ENCODE measurements around the gene NCKAP5. TPM values are rescaled to one million over a fixed set of nuclear protein-coding genes. Genes with fewer than 3 reads are reported as not detected.
"Not testable (repeated sequence)": the region's sequence is repeated elsewhere in the genome, so short reads cannot be mapped to it uniquely, and the experiment has no call there.

Gene NCKAP5
- total RNA-seq, 1 experiment from 2014 or later = 3.2 TPM

GRCh38 chr2:133522204-133522603 is 46.1 kb downstream of the NCKAP5 start:
- ATAC-seq = no peak
- ChIA-PET POLR2A (ENCODE audit: unreplicated experiment) (no interaction called here), CTCF (no interaction called here)
- no TSS peak for BruUV-seq (replicated peaks)
- Histone ChIP-seq H3K9me3 (ENCODE audit: low read length) (no peaks in the 10 kb centered on the region), H3K9me2 (replicated peaks; ENCODE audit: low read length) (no peaks in the 10 kb centered on the region), H3K79me2 (ENCODE audit: low read length) (no peaks in the 10 kb centered on the region), H3K27ac (ENCODE audit: low read length) (no peak overlapping the region), H3F3A (ENCODE audit: low read length, unreplicated experiment) (no peaks in the 10 kb centered on the region), H3K4me3 (ENCODE audit: low read length) (no peak overlapping the region), H3K27me3 (ENCODE audit: low read length) (no peaks in the 10 kb centered on the region), H3K36me3 (ENCODE audit: low read depth, low read length) (no peaks in the 10 kb centered on the region), H3K4me2 (ENCODE audit: low read length) (no peak overlapping the region), H3K4me1 (ENCODE audit: insufficient read depth, low read length) (peaks cover 25% of the 10 kb centered on the region), H2AFZ (ENCODE audit: low read length) (no peak overlapping the region), H4K20me1 (ENCODE audit: low read length) (no peaks in the 10 kb centered on the region), H3K9ac (ENCODE audit: low read length) (no peak overlapping the region)
- DNase-seq = no peak
- TF ChIP-seq EZH2phosphoT487 (IDR thresholded peaks at IDR 0.05; ENCODE audit: borderline replicate concordance, low read length) = no peak
- no peak for TF ChIP-seq EZH2 (IDR thresholded peaks at IDR 0.05; ENCODE audit: low read length, unreplicated experiment)
- TF ChIP-seq, protein P1, sequence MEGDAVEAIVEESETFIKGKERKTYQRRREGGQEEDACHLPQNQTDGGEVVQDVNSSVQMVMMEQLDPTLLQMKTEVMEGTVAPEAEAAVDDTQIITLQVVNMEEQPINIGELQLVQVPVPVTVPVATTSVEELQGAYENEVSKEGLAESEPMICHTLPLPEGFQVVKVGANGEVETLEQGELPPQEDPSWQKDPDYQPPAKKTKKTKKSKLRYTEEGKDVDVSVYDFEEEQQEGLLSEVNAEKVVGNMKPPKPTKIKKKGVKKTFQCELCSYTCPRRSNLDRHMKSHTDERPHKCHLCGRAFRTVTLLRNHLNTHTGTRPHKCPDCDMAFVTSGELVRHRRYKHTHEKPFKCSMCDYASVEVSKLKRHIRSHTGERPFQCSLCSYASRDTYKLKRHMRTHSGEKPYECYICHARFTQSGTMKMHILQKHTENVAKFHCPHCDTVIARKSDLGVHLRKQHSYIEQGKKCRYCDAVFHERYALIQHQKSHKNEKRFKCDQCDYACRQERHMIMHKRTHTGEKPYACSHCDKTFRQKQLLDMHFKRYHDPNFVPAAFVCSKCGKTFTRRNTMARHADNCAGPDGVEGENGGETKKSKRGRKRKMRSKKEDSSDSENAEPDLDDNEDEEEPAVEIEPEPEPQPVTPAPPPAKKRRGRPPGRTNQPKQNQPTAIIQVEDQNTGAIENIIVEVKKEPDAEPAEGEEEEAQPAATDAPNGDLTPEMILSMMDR (conservative IDR thresholded peaks at IDR 0.05; ENCODE audit: low read depth, low read length) = no peak
- intact Hi-C loops (cut with micrococcal nuclease) = no loop called here

DNA sequence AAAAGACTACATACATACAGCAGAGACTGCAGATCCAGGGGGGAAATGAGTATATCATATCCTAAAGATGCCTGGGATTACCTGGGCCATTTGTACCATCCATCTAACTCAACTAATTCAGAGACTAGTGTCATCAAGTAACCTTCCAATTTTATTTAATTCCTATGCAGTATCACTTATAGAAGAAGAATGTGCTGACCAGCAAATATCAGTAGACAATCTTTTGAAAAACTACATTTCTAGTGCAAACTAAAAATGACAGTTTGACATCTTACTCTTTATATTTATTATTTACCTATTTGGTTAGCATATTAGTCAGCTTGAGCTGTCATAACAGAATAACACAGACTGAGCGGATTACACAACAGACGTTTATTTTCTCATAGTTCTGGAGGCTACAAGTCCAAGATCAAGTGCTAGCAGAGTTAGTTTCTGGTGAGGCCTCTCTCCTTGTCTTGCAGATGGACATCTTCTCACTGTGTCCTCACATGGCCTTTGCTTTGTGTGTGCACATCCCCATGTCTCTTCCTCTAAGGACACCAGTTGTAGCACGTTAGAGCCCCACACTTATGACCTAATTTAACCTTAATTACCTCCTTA is 47.0 kb downstream of the NCKAP5 start:
- Histone ChIP-seq H3K9me2 (replicated peaks; ENCODE audit: low read length) (no peaks in the 10 kb centered on the region), H3K4me1 (ENCODE audit: insufficient read depth, low read length) (peaks cover 25% of the 10 kb centered on the region), H3K27me3 (ENCODE audit: low read length) (no peaks in the 10 kb centered on the region), H3K79me2 (ENCODE audit: low read length) (no peaks in the 10 kb centered on the region), H3K4me3 (ENCODE audit: low read length) (no peak overlapping the region), H3K9me3 (ENCODE audit: low read length) (no peaks in the 10 kb centered on the region), H3K9ac (ENCODE audit: low read length) (no peak overlapping the region), H2AFZ (ENCODE audit: low read length) (no peak overlapping the region), H3K36me3 (ENCODE audit: low read depth, low read length) (no peaks in the 10 kb centered on the region), H4K20me1 (ENCODE audit: low read length) (no peaks in the 10 kb centered on the region), H3F3A (ENCODE audit: low read length, unreplicated experiment) (no peaks in the 10 kb centered on the region), H3K27ac (ENCODE audit: low read length) (peak overlapping the region; percentile 17; the same call in 1 of the 2 replicates), H3K4me2 (ENCODE audit: low read length) (peak overlapping the region; percentile 9; the same call in 1 of the 2 replicates)
- intact Hi-C loops (cut with micrococcal nuclease) = no loop called here
- TF ChIP-seq EZH2 (IDR thresholded peaks at IDR 0.05; ENCODE audit: low read length, unreplicated experiment) (no peak), EZH2phosphoT487 (IDR thresholded peaks at IDR 0.05; ENCODE audit: borderline replicate concordance, low read length) (no peak)
- TF ChIP-seq, protein P1 (conservative IDR thresholded peaks at IDR 0.05; ENCODE audit: low read depth, low read length) = no peak
- ATAC-seq (peak; percentile 66), DNase-seq (peak; percentile 72)
- BruUV-seq (replicated peaks) = no TSS peak
- CTCF ChIA-PET = no interaction called here
- POLR2A ChIA-PET (ENCODE audit: unreplicated experiment) = no interaction called here

DNA sequence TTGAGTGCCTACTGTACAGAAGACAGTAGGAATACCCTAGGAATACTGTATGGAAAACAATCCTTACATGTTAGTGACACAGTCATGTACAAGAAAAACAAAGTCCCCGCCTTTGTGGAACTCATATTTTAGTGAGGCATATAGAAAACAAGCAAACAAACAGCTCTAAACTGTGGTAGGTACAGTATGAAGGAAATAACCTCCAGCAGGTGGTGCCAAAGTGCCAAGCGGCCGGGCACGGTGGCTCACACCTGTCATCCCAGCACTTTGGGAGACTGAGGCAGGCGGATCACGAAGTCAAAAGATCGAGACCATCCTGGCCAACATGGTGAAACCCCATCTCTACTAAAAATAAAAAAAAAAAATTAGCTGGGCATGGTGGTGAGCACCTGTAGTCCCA is 48.6 kb downstream of the NCKAP5 start:
- TF ChIP-seq, protein P1 (conservative IDR thresholded peaks at IDR 0.05; ENCODE audit: low read depth, low read length) = peak; percentile 43; the same call in 1 of the 2 replicates
- H3K27ac ChIP-seq (ENCODE audit: low read length); ATAC-seq; H4K20me1 ChIP-seq (ENCODE audit: low read length); H3K9me2 ChIP-seq (replicated peaks; ENCODE audit: low read length); H3K36me3 ChIP-seq (ENCODE audit: low read depth, low read length); H3K4me2 ChIP-seq (ENCODE audit: low read length); intact Hi-C loops (cut with micrococcal nuclease); H3K79me2 ChIP-seq (ENCODE audit: low read length); H3K9ac ChIP-seq (ENCODE audit: low read length); H3K9me3 ChIP-seq (ENCODE audit: low read length); H3K27me3 ChIP-seq (ENCODE audit: low read length); H3K4me3 ChIP-seq (ENCODE audit: low read length); BruUV-seq (replicated peaks); H2AFZ ChIP-seq (ENCODE audit: low read length); POLR2A ChIA-PET (ENCODE audit: unreplicated experiment); DNase-seq; H3F3A ChIP-seq (ENCODE audit: low read length, unreplicated experiment): not testable (repeated sequence)
- CTCF ChIA-PET = interaction anchor here (0.8 to 1.3 kb wide), 3 partner anchors 42 to 260 kb away, joined by 4 read pairs; partner anchors contain the start of gene NCKAP5
- peaks cover 25% of the 10 kb centered on the region for H3K4me1 ChIP-seq (ENCODE audit: insufficient read depth, low read length)

All from PC-3 (cell line).